IPS-20b (cell line): ENCODE measurements around the gene MYCBPAP.
A peak's percentile ranks its signal among the peaks of the same experiment; 100 is the strongest.
"Not testable (repeated sequence)": the region's sequence is repeated elsewhere in the genome, so short reads cannot be mapped to it uniquely, and the experiment has no call there.

Experiments used
- H3K27ac ChIP-seq: one replicate; pipeline ENCODE4 v1.5.1; 2013; ENCODE audit warnings: low read length
- H3K27me3 ChIP-seq: 2 replicates; pipeline ENCODE4 v1.6.1; 2013; ENCODE audit warnings: mild to moderate bottlenecking, low read length, inconsistent platforms; ENCODE audit not compliant: insufficient read depth
- H3K36me3 ChIP-seq: 2 replicates; pipeline ENCODE4 v1.6.1; 2013; ENCODE audit warnings: low read depth, mild to moderate bottlenecking, inconsistent platforms, low read length, moderate library complexity; ENCODE audit not compliant: insufficient read depth
- H3K4me1 ChIP-seq: 2 replicates; pipeline ENCODE4 v1.6.1; 2013; ENCODE audit warnings: mild to moderate bottlenecking, control low read depth, inconsistent platforms, low read length, moderate library complexity; ENCODE audit not compliant: insufficient read depth
- H3K4me3 ChIP-seq: 2 replicates; pipeline ENCODE4 v1.5.1; 2013; ENCODE audit warnings: mild to moderate bottlenecking, low read length, inconsistent platforms
- H3K9ac ChIP-seq: 2 replicates; pipeline ENCODE4 v1.6.1; 2013; ENCODE audit warnings: low read depth, mild to moderate bottlenecking, inconsistent platforms, low read length, moderate library complexity
- H3K9me3 ChIP-seq: 2 replicates; pipeline ENCODE4 v1.6.1; 2013; ENCODE audit warnings: mild to moderate bottlenecking, low read depth, low read length, inconsistent platforms; ENCODE audit not compliant: insufficient read depth

MYCBPAP gene

DNA sequence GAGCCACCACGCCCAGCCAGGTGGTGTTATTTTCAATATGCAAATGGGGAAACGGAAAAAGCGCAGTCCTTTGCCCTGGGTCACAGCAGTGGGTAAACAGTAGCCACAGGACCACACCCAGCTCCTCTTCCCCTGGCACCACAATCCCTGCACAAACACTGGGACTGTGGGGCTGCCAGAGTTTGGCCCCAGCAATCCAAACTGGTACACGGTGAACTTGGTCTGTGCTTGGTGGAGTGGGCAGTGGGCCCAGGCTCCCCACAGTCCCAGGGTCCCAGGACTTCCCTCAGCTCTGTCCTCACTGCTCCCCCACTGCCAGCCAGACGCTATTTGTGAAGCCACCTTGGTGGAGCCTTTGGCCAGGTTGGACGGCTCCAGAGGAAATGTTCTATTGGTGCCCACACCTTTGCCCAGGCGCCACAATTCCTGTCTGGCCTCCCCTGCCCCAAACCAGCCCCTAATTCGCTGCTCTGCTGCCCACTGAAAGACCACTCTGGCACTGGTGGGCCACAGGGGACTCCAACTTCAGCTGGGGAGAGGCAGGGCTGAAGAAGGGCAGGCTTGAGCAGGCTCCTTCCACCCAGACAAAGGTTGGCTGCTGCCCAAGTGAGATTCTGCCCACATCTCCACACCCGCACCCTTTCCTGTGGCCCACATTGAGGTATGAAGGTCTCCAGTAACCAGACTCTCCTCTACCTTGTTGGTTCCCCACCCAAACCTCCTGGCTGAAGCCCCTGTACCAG, 41.7 kb upstream of the MYCBPAP start:
- Histone ChIP-seq H3K27me3 (peaks cover 47% of the 10 kb centered on the region), H3K36me3 (no peaks in the 10 kb centered on the region), H3K27ac (no peak overlapping the region), H3K4me1 (no peaks in the 10 kb centered on the region), H3K9ac (no peak overlapping the region), H3K9me3 (no peaks in the 10 kb centered on the region), H3K4me3 (no peak overlapping the region)

DNA sequence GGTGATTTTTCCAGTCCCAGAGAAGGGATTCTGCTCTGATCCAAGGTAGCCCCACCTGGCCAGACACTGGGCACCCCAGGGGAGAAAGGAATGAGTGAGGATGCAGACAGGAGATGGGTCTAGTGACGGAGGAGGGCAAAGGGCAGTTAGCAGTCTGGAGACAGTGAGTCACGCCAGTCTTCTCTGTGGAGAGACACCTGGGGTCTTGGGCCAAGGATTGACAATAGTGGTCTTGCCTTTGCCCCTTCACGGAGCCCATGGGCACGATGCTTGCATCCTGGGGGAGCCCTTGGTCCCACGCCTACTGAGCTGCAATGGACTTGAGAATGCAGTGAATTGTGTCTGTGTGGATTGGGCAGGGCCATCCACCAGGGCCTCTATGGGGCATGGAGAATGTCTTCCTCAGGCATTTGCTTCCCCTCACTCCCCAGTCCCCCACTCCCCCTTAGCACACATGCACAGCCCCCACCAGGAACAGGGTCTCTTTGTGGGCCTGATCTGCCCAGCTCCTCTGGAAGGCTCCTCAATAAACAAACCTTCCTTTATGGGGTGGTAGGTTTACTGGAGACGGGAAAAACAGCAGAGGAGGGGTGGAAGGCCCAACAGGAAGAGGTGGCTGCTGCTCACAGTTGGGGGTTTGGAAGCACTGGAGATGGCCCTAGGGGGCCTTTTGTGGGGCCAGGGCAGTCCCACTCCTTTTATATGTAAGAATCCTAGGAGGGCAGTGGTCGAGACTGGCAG, 41.0 kb upstream of the MYCBPAP start:
- H3K27ac ChIP-seq: no peak overlapping the region
- no peaks in the 10 kb centered on the region for H3K4me1 ChIP-seq
- no peak overlapping the region for H3K9ac ChIP-seq
- H3K4me3 ChIP-seq: no peak overlapping the region
- no peaks in the 10 kb centered on the region for H3K9me3 ChIP-seq
- no peaks in the 10 kb centered on the region for H3K36me3 ChIP-seq
- peaks cover 47% of the 10 kb centered on the region for H3K27me3 ChIP-seq

DNA sequence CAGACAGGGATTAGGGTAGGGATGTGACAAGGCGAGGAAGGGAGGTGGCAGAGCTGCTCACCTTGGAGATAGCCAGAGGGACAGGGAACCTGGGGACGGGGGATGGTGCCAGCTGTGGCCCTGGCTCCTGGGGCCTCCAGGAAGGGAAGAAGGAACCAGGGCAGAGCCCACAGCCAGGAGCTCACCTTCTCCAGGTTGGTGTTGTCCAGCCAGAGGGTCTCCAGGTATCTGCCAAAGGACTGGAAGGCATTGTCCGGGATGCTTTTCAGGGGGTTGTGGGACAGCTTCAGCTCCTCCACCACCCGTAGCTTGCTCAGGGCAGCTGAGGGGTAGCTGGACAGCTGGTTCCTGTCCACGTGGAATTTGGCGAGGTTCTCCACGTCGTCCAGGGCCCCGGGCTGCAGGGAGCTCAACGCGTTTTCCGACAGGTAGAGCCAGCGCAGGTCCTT, 40.4 kb upstream of the MYCBPAP start:
- H3K9ac ChIP-seq: no peak overlapping the region
- H3K27ac ChIP-seq: no peak overlapping the region
- no peaks in the 10 kb centered on the region for H3K36me3 ChIP-seq
- no peaks in the 10 kb centered on the region for H3K4me1 ChIP-seq
- peaks cover 47% of the 10 kb centered on the region for H3K27me3 ChIP-seq
- no peak overlapping the region for H3K4me3 ChIP-seq
- H3K9me3 ChIP-seq: no peaks in the 10 kb centered on the region

DNA sequence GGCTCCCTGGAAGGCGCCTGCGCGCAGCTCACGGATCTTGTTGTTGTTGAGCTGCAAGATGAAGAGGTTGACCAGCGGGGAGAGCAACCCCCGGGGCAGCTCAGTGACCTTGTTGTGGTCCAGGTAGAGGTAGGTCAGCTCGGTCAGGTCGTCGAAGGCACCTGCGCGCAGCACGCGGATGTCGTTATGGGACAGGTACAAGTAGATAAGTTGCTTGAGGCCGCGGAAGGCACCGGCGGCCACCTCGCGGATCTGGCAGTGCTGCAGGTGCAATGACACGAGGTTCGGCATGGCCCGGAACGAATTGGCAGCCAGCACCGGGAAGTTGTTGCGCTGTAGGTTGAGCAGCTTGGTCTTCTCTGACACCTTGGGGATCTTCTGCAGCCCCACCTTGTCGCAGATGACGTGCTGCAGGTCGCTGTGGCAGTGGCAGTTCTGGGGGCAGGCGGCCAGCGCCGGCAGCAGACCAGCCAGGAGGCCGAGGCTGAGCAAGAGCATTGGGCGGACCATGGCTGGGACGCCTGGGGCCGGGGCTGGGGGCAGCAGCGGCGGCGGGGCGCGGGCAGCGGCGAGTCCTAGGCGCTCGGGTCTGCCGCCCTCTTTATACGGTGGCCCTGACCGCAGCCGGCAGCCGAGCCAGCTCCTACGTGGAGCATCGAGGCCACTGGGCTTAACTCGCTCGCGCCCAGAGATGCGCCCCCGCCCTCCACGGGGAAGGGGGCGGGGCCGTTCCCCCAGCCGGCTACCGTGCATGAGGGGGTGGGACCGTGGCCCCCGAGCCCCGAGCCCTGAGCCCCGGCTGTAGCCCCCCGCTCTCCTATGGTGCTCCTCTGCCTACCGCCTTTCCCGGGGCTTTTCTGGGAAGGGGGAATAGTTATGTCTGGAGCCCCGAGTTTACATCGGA, 39.7 kb upstream of the MYCBPAP start, which contains the start of gene CHAD:
Gene CHAD, minus strand, starts transcription at position 577 of the 904 bp plus-strand sequence. Its CDS starts 67 bp downstream, at position 510.
- H3K9ac ChIP-seq: no peak within 1 kb of the TSS
- no peak within 1 kb of the TSS for H3K27ac ChIP-seq
- peak within 1 kb of the TSS; percentile 60; the same call in 1 of the 2 replicates for H3K4me3 ChIP-seq
- H3K4me1 ChIP-seq: no peaks in the 10 kb centered on the region
- no peaks in the 10 kb centered on the region for H3K36me3 ChIP-seq
- H3K9me3 ChIP-seq: no peaks in the 10 kb centered on the region
- H3K27me3 ChIP-seq: peaks cover 49% of the 10 kb centered on the region

DNA sequence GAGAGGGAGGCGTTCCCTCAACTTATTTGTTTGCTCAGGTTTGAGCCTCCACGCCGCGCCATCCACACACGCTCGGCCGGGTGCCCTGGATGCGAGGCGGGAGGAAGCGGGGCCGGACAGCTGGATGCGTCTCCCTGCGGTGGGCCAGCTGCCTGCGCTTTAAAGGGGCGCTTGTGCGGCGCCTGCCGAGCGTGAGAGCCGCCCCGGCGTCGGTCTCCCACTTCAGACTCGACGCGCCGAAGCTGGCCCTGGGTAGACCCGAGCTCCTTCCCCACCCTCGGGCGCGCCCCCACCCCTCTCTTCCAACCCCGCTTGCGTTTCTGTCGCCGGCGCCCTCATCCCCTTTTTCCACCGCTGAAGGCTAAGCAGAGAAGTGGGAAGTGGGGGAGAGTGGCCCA, 39.0 kb upstream of the MYCBPAP start:
- Histone ChIP-seq H3K36me3 (no peaks in the 10 kb centered on the region), H3K4me3 (peak overlapping the region; percentile 60; the same call in 1 of the 2 replicates), H3K9me3 (no peaks in the 10 kb centered on the region), H3K9ac (no peak overlapping the region), H3K27me3 (peaks cover 55% of the 10 kb centered on the region), H3K4me1 (no peaks in the 10 kb centered on the region), H3K27ac (no peak overlapping the region)

DNA sequence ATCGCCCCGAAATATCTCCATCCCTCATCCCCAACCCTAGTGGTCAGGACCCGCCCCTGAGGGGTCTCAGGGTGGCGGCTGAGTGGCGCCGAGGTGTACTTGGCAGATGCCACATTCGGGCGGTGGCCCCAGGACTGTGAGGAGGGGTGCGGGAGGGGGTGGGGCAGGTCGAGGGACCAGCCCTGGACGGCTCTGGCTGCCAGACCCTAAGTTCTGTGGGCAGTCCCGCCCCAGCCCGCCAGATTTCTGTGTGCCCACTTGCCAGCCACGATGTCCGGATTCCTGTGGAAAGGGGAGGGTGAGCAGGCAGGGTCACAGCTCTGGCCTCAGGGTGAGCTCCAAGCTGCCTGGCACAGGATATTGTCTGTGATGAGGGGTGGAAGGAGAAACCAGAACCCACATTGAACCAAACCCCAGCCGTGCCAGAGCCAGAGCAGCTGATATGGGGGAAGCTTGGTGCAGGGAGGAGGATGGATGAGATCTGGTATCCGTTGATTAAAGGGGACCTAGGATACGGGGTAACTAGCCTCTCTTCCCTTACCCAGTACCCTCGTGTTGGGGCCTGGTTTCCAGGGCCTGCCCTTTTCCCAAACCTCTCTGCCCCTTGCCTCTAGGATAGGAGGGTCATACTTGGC, 38.5 kb upstream of the MYCBPAP start:
- Histone ChIP-seq H3K27ac (no peak overlapping the region), H3K9me3 (no peaks in the 10 kb centered on the region), H3K9ac (no peak overlapping the region), H3K4me3 (peak overlapping the region; percentile 60; the same call in 1 of the 2 replicates), H3K36me3 (no peaks in the 10 kb centered on the region), H3K4me1 (no peaks in the 10 kb centered on the region), H3K27me3 (peaks cover 61% of the 10 kb centered on the region)

DNA sequence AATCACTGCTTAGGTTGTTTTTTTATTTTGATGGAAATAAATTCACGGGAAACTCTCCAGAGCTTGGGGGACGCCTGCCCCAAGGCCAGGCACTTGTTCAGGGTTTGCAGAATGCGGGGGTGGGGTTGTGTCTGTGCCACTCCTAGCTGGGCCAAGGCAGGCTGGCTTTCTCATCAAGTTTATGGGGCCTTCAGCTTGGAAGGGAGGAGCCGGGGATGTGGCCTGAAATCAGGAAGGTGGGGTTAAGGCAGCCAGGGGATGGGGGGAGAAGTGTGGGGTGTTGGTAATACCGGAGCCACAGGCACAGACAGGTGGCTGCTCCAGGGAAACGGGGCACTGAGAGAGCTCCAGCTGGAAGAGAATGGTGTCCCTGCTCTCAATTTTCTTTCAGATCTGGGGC, 37.8 kb upstream of the MYCBPAP start:
- H3K36me3 ChIP-seq: no peaks in the 10 kb centered on the region
- no peak overlapping the region for H3K9ac ChIP-seq
- no peak overlapping the region for H3K27ac ChIP-seq
- H3K4me1 ChIP-seq: no peaks in the 10 kb centered on the region
- H3K9me3 ChIP-seq: no peaks in the 10 kb centered on the region
- peaks cover 65% of the 10 kb centered on the region for H3K27me3 ChIP-seq
- no peak overlapping the region for H3K4me3 ChIP-seq

DNA sequence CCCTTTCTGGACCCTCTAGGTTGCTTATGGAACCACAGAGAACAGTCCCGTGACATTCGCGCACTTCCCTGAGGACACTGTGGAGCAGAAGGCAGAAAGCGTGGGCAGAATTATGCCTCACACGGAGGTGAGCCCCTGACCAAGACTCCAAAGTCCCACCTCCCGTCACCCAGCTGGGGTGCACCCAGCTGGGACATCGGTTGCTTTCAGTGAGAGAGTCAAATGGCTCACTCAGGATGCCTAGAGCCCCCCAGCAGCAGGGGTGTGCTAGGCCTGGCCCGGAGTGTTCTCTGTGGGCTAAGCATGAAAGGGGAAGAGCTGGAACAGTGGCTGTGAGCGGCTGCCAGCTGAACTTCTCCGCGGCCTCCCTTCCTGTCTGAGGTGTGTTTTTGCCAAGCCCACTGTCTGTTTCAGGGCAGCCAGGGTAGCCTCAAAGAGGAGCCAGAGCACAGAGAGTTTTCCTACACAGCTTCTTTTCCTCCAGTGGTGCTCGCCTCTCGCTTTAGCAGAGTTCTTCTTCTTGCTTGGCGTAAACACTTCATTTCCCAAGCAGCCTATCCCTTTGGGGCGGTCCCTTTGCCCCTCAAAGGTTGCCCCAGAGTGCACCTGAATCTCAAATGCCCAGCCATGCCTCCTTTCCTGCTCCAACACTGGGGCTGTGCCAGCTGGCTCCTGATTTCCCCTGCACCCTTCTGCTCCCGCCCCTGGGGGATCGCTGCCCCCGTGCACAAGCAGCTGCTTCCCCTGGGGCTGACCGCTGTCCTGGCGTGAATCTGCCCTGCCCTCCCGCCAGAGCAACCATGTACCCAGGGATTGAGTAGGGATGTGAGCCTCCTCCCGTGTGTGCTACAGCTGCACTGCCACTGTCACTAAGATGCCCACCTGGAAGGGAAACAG, 37.0 kb upstream of the MYCBPAP start:
- Histone ChIP-seq H3K4me3 (no peak overlapping the region), H3K4me1 (no peaks in the 10 kb centered on the region), H3K9me3 (no peaks in the 10 kb centered on the region), H3K9ac (no peak overlapping the region), H3K27me3 (peaks cover 71% of the 10 kb centered on the region), H3K27ac (no peak overlapping the region), H3K36me3 (no peaks in the 10 kb centered on the region)

DNA sequence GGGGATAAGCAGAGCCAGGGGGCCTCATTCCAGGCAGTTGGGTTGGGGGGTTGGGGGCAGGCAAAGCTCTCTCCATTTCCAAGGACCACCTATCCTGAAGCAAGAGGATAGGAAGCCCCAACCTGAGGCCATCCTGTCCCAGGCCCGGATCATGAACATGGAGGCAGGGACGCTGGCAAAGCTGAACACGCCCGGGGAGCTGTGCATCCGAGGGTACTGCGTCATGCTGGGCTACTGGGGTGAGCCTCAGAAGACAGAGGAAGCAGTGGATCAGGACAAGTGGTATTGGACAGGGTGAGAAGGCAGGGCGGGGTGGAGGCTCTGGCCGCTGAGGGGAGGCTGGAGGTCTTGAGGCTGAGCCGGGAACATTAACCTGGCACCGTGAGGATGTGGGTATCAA, 36.0 kb upstream of the MYCBPAP start:
- Histone ChIP-seq H3K27ac (no peak overlapping the region), H3K4me1 (no peaks in the 10 kb centered on the region), H3K27me3 (peaks cover 69% of the 10 kb centered on the region), H3K4me3 (no peak overlapping the region), H3K9me3 (no peaks in the 10 kb centered on the region), H3K9ac (no peak overlapping the region), H3K36me3 (no peaks in the 10 kb centered on the region)

DNA sequence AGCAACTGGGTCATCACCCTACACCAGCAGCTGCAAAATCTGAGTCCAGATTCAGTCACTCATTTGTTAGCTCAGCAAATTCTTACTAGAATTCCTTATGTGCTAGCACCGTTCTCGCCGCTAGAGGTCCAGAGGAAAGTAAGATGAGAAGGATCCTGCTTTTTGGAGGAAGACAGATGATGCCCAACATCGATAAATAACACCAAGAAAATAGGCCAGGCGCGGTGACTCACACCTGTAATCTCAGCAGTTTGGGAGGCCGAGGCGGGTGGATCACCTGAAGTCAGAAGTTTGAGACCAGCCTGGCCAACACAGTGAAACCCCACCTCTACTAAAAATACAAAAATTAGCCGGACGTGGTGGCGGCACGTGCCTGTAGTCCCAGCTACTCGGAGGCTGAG, 35.5 kb upstream of the MYCBPAP start:
- not testable (repeated sequence) for H3K36me3 ChIP-seq, H3K4me1 ChIP-seq, H3K4me3 ChIP-seq, H3K9ac ChIP-seq, H3K9me3 ChIP-seq, H3K27ac ChIP-seq
- H3K27me3 ChIP-seq: peaks cover 69% of the 10 kb centered on the region
